Esophagus muscularis mucosa (tissue), 4 donors: ENCODE measurements around the gene DTD1.

Experiments used
- CTCF ChIP-seq, 3 experiments: fragments of 200-600 bp in 2 of 3; fragments of 450-650 bp in 1 of 3; sonication (generic) in 2 of 3; IDR thresholded peaks; one replicate each; pipeline ENCODE4 v1.5.1; 2017 to 2019; ENCODE audit warnings: antibody characterized with exemption in 3 of 3, mild to moderate bottlenecking in 2 of 3, moderate library complexity in 1 of 3
- EP300 ChIP-seq: sonication (generic); formaldehyde crosslinking; IDR thresholded peaks from one replicate; pipeline ENCODE4 v1.6.1; 2017; ENCODE audit warnings: antibody characterized with exemption
- POLR2A ChIP-seq: fragments of 450-650 bp; IDR thresholded peaks from one replicate; pipeline ENCODE4 v1.6.1; 2017; ENCODE audit warnings: antibody characterized with exemption, moderate library complexity, mild to moderate bottlenecking, low read depth
- POLR2AphosphoS5 ChIP-seq, 2 donors: sonication (generic); formaldehyde crosslinking; IDR thresholded peaks; one replicate each; pipeline ENCODE4 v1.6.1; 2017; ENCODE audit warnings: antibody characterized with exemption in 2 of 2

GRCh38 chr20:18662279-18663040, 74.6 kb downstream of the DTD1 start:
- TF ChIP-seq CTCF (IDR thresholded peaks at IDR 0.05) (no peak), EP300 (no peak), POLR2AphosphoS5 (IDR thresholded peaks at IDR 0.05) (no peak), POLR2A (no peak)
